ENCODE results near the gene CEL. TPM values are rescaled to one million over a fixed set of nuclear protein-coding genes. Genes with fewer than 3 reads are reported as not detected.
A peak's percentile ranks its signal among the peaks of the same experiment; 100 is the strongest.
"Not testable (repeated sequence)": the region's sequence is repeated elsewhere in the genome, so short reads cannot be mapped to it uniquely, and the experiment has no call there.

The CEL gene
- total RNA-seq, 1 experiment from 2014 or later: 3.1 TPM

DNA sequence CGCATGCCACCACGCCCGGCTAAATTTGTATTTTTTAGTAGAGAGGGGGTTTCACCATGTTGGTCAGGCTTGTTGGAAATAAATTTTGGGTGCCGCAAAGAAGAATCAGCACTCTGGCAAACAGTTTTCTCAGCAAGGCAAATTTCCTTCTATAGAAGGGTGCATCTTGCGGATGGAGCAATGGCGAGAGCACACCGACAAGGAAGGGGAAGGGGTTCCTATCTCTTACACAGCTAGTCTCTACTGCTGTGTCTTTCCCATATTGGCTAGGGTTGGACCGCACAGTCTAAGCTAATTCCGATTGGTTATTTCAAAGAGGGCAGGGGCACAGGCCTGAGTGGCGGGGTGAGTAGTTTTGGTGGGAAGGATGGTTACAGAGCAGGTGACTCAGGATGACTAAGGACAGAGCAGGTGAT is 30.3 kb upstream of the CEL start:
- H3K4me3 Mint-ChIP-seq (ENCODE audit: low read depth, unreplicated experiment): peak overlapping the region; percentile 94
- peak overlapping the region; percentile 75 for H3K27ac Mint-ChIP-seq (ENCODE audit: unreplicated experiment)
- no peaks in the 10 kb centered on the region for H3K9me3 Mint-ChIP-seq (ENCODE audit: low read depth, unreplicated experiment)
- peaks cover 25% of the 10 kb centered on the region for H3K36me3 Mint-ChIP-seq (ENCODE audit: insufficient read depth, unreplicated experiment)
- CTCF ChIA-PET: no interaction called here
- TF ChIP-seq, protein P1, sequence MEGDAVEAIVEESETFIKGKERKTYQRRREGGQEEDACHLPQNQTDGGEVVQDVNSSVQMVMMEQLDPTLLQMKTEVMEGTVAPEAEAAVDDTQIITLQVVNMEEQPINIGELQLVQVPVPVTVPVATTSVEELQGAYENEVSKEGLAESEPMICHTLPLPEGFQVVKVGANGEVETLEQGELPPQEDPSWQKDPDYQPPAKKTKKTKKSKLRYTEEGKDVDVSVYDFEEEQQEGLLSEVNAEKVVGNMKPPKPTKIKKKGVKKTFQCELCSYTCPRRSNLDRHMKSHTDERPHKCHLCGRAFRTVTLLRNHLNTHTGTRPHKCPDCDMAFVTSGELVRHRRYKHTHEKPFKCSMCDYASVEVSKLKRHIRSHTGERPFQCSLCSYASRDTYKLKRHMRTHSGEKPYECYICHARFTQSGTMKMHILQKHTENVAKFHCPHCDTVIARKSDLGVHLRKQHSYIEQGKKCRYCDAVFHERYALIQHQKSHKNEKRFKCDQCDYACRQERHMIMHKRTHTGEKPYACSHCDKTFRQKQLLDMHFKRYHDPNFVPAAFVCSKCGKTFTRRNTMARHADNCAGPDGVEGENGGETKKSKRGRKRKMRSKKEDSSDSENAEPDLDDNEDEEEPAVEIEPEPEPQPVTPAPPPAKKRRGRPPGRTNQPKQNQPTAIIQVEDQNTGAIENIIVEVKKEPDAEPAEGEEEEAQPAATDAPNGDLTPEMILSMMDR (IDR thresholded peaks at IDR 0.05; ENCODE audit: unreplicated experiment): no peak
- no peaks in the 10 kb centered on the region for H3K27me3 Mint-ChIP-seq (ENCODE audit: unreplicated experiment)
- no peak for DNase-seq
- H3K4me1 Mint-ChIP-seq (ENCODE audit: low read depth, unreplicated experiment): peaks cover 14% of the 10 kb centered on the region
- BruUV-seq (replicated peaks): no TSS peak
- intact Hi-C loops (cut with micrococcal nuclease; ENCODE audit: unreplicated experiment): loop anchor here (10.0 kb wide), 1 partner anchor 113 kb away; no protein-coding TSS in a partner anchor

DNA sequence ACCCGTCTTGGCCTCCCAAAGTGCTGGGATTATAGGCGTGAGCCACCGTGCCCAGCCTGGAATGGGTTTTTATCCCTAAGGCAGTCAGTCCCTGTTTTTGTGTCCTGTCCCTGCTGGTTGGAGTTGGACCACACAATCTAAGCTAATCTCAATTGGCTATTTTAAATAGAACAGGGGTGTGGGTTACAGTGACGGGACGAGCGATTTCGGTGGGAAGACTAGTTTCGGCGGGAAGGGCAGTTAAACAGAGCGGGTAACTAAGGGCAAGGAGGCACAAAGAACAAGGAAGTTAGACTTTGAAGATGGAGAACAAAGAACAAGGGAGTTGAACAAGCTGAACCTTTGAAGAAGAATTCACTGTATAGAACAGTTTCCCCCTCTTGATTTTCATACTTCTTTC is 29.6 kb upstream of the CEL start:
- Mint-ChIP-seq H3K36me3 (ENCODE audit: insufficient read depth, unreplicated experiment) (peaks cover 25% of the 10 kb centered on the region), H3K27me3 (ENCODE audit: unreplicated experiment) (no peaks in the 10 kb centered on the region), H3K4me3 (ENCODE audit: low read depth, unreplicated experiment) (peak overlapping the region; percentile 94), H3K9me3 (ENCODE audit: low read depth, unreplicated experiment) (no peaks in the 10 kb centered on the region), H3K4me1 (ENCODE audit: low read depth, unreplicated experiment) (peaks cover 14% of the 10 kb centered on the region), H3K27ac (ENCODE audit: unreplicated experiment) (no peak overlapping the region)
- TF ChIP-seq, protein P1 (IDR thresholded peaks at IDR 0.05; ENCODE audit: unreplicated experiment): no peak
- no TSS peak for BruUV-seq (replicated peaks)
- DNase-seq: no peak
- CTCF ChIA-PET: no interaction called here
- intact Hi-C loops (cut with micrococcal nuclease; ENCODE audit: unreplicated experiment): loop anchor here (10.0 kb wide), 1 partner anchor 113 kb away; no protein-coding TSS in a partner anchor

DNA sequence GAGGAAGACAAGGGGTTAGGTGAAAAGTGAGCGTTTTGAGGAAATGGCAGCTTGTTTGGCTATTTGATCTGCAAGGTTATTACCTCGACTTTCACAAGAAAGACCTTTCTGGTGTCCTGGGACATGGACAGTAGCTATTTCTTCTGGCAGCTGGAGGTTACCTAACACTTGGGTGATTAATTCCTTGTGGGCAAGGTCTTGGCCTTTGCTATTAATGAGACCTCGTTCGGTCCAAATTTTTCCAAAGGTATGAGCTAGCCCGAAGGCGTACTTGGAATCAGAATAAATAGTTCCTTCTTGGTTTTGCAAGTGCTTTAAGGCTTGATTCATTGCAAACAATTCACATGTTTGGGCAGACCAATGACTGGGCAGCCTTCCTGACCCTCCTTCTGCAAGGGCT is 26.1 kb upstream of the CEL start:
- BruUV-seq (replicated peaks): no TSS peak
- intact Hi-C loops (cut with micrococcal nuclease; ENCODE audit: unreplicated experiment): loop anchor here (10.0 kb wide), 1 partner anchor 109 kb away; no protein-coding TSS in a partner anchor

DNA sequence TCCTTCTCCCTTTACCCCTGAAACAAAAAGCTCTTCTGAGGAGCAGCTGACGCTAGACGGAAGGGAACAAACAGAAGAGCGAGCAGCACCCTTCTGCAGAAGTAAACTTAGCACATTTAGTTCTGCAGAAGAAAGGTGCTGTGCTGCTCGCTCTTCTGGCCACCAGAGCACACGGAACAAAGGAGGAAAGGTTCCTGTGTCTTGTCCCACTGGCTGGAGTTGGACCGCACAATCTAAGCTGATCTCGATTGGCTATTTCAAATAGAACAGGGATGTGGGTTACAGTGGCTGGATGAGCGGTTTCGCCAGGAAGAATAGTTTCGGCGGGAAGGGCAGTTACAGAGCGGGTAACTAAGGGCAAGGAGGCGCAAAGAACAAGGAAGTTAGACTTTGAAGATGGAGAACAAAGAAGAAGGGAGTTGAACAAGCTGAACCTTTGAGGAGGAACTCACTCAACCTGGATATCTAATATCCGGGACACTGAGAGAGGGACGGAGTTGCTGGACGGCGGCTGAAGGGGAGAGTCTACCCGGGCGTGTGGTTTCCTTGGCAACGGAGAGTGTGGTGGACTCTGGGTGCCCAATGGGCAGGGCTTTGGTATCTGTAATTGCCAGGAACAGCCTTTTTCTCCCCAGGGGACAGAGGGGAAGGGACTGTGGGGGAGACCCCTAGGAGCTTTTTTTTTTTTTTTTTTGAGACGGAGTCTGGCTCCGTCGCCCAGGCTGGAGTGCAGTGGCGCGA is 23.8 kb upstream of the CEL start:
- TF ChIP-seq, protein P1 (IDR thresholded peaks at IDR 0.05; ENCODE audit: unreplicated experiment): no peak
- Mint-ChIP-seq H3K27me3 (ENCODE audit: unreplicated experiment) (no peaks in the 10 kb centered on the region), H3K4me1 (ENCODE audit: low read depth, unreplicated experiment) (peaks cover 9% of the 10 kb centered on the region), H3K4me3 (ENCODE audit: low read depth, unreplicated experiment) (no peak overlapping the region), H3K27ac (ENCODE audit: unreplicated experiment) (no peak overlapping the region), H3K9me3 (ENCODE audit: low read depth, unreplicated experiment) (no peaks in the 10 kb centered on the region), H3K36me3 (ENCODE audit: insufficient read depth, unreplicated experiment) (peaks cover 6% of the 10 kb centered on the region)
- intact Hi-C loops (cut with micrococcal nuclease; ENCODE audit: unreplicated experiment): loop anchor here (10.0 kb wide), 1 partner anchor 107 kb away; no protein-coding TSS in a partner anchor
- BruUV-seq (replicated peaks): no TSS peak
- no peak for DNase-seq
- CTCF ChIA-PET: no interaction called here

More for the DNA sequence above, 26.1 kb upstream of the CEL start:
- TF ChIP-seq, protein P1 (IDR thresholded peaks at IDR 0.05; ENCODE audit: unreplicated experiment): no peak
- H3K9me3 Mint-ChIP-seq (ENCODE audit: low read depth, unreplicated experiment): no peaks in the 10 kb centered on the region
- H3K27me3 Mint-ChIP-seq (ENCODE audit: unreplicated experiment): no peaks in the 10 kb centered on the region
- peaks cover 23% of the 10 kb centered on the region for H3K4me1 Mint-ChIP-seq (ENCODE audit: low read depth, unreplicated experiment)
- no peak overlapping the region for H3K27ac Mint-ChIP-seq (ENCODE audit: unreplicated experiment)
- H3K36me3 Mint-ChIP-seq (ENCODE audit: insufficient read depth, unreplicated experiment): peaks cover 18% of the 10 kb centered on the region
- DNase-seq: no peak
- H3K4me3 Mint-ChIP-seq (ENCODE audit: low read depth, unreplicated experiment): no peak overlapping the region
- CTCF ChIA-PET: no interaction called here

DNA sequence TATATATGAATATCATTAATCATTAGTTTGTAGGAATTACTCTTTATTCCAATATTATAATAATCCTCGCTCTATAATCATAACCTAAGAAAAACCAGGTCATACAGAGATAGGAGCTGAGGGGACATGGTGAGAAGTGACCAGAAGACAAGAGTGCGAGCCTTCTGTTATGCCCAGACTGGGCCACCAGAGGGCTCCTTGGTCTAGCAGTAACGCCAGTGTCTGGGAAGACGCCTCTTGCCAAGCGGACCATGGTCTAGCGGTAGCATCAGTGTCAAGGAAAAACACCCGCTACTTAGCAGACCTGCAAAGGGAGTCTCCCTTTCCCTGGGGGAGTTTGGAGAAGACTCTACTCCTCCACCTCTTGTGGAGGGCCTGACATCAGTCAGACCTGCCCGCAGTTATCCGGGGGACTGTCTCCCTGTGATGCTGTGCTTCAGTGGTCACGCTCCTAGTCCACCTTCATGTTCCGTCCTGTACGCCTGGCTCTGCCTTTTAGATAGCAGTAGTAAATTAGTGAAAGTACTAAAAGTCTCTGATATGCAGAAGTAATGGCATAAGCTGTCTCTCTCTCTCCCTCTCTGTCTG is 20.8 kb upstream of the CEL start:
- CTCF ChIA-PET; intact Hi-C loops (cut with micrococcal nuclease; ENCODE audit: unreplicated experiment); H3K9me3 Mint-ChIP-seq (ENCODE audit: low read depth, unreplicated experiment); BruUV-seq (replicated peaks); H3K4me3 Mint-ChIP-seq (ENCODE audit: low read depth, unreplicated experiment); H3K27ac Mint-ChIP-seq (ENCODE audit: unreplicated experiment); H3K27me3 Mint-ChIP-seq (ENCODE audit: unreplicated experiment); H3K4me1 Mint-ChIP-seq (ENCODE audit: low read depth, unreplicated experiment): not testable (repeated sequence)
- DNase-seq: peak; percentile 41
- peaks cover 11% of the 10 kb centered on the region for H3K36me3 Mint-ChIP-seq (ENCODE audit: insufficient read depth, unreplicated experiment)
